SK-N-SH (cell line): Measurements from ENCODE around the gene NAT9. TPM values are rescaled to one million over a fixed set of nuclear protein-coding genes. Genes with fewer than 3 reads are reported as not detected.

Experiments
- CTCF ChIA-PET: fragments of 300-600, 350-600 bp; formaldehyde crosslinking; extraction: SDS; loops from one replicate; lab custom pipeline; 2021; lab: Yijun Ruan, JAX
- POLR2A ChIA-PET: fragments of 350-600 bp; sonication (Branson Sonifier 250); formaldehyde crosslinking; extraction: SDS; loops from one replicate; lab custom pipeline; 2020; ENCODE audit warnings: antibody characterized with exemption, inconsistent platforms; lab: Yijun Ruan, JAX
- DNase-seq: peaks from one replicate; pipeline ENCODE4 v3.0.0; 2012
- H2AFZ ChIP-seq: fragments of 200-600 bp; sonication (generic); 2 replicates; pipeline ENCODE4 v1.8.1; 2016; ENCODE audit warnings: antibody characterized with exemption, mild to moderate bottlenecking, low read depth
- H3F3A ChIP-seq: fragments of 200-600 bp; sonication (generic); replicated peaks from 2 replicates; pipeline ENCODE3; 2016; ENCODE audit warnings: antibody characterized with exemption, mild to moderate bottlenecking; ENCODE audit not compliant: insufficient read depth
- H3K27ac ChIP-seq, 2 experiments: fragments of 200-500 bp in 1 of 2; fragments of 200-600 bp in 1 of 2; sonication (Bioruptor generic) in 1 of 2; sonication (generic), shearing (Covaris generic) in 1 of 2; 2 replicates each; pipeline versions ENCODE4 v1.5.1 to v1.6.1; 2014 to 2016; ENCODE audit warnings: low read depth in 2 of 2, inconsistent platforms in 1 of 2, low read length in 1 of 2, mild to moderate bottlenecking in 1 of 2, mixed read lengths in 1 of 2
- H3K27me3 ChIP-seq: fragments of 200-600 bp; sonication (generic), shearing (Covaris generic); 2 replicates; pipeline ENCODE4 v1.6.1; 2016; ENCODE audit warnings: mixed run types; ENCODE audit not compliant: insufficient read depth
- H3K36me3 ChIP-seq, 2 experiments: fragments of 200-500 bp in 1 of 2; fragments of 200-600 bp in 1 of 2; sonication (Bioruptor generic) in 1 of 2; sonication (generic) in 1 of 2; replicated peaks in 1 of 2; 2 replicates each; pipeline versions ENCODE3 to v1.5.1; 2014 to 2016; ENCODE audit warnings: low read length in 1 of 2, mild to moderate bottlenecking in 1 of 2; ENCODE audit not compliant: insufficient read depth in 2 of 2, control insufficient read depth in 1 of 2
- H3K4me1 ChIP-seq, 2 experiments: fragments of 200-500 bp in 1 of 2; fragments of 200-600 bp in 1 of 2; sonication (Bioruptor generic) in 1 of 2; sonication (generic), shearing (Covaris generic) in 1 of 2; 2 replicates each; pipeline versions ENCODE4 v1.5.1 to v1.6.1; 2014 to 2016; ENCODE audit warnings: low read depth in 1 of 2, low read length in 1 of 2, mixed run types in 1 of 2; ENCODE audit not compliant: insufficient read depth in 2 of 2, control insufficient read depth in 1 of 2
- H3K4me2 ChIP-seq: fragments of 200-600 bp; sonication (generic), shearing (Covaris generic); 2 replicates; pipeline ENCODE4 v1.6.1; 2017; ENCODE audit warnings: mixed run types
- H3K4me3 ChIP-seq, 2 experiments: fragments of 200-500 bp in 1 of 2; fragments of 200-600 bp in 1 of 2; sonication (Bioruptor generic) in 1 of 2; sonication (generic), shearing (Covaris generic) in 1 of 2; 2 replicates each; pipeline versions ENCODE4 v1.5.1 to v1.8.1; 2014 to 2016; ENCODE audit warnings: low read depth in 2 of 2, inconsistent platforms in 1 of 2, low read length in 1 of 2, mild to moderate bottlenecking in 1 of 2, mixed read lengths in 1 of 2, moderate library complexity in 1 of 2
- H3K79me2 ChIP-seq: fragments of 200-600 bp; sonication (generic); 2 replicates; pipeline ENCODE4 v1.8.1; 2017; ENCODE audit warnings: mild to moderate bottlenecking; ENCODE audit not compliant: insufficient read depth
- H3K9ac ChIP-seq: fragments of 200-600 bp; sonication (generic); 2 replicates; pipeline ENCODE4 v1.6.1; 2017; ENCODE audit warnings: mixed run types
- H3K9me2 ChIP-seq: fragments of 200-600 bp; sonication (generic); 2 replicates; pipeline ENCODE4 v1.6.1; 2017; ENCODE audit warnings: mixed run types
- H3K9me3 ChIP-seq: fragments of 200-600 bp; sonication (generic); 2 replicates; pipeline ENCODE4 v1.6.1; 2017; ENCODE audit warnings: mixed run types, mild to moderate bottlenecking, moderate library complexity
- H4K20me1 ChIP-seq: fragments of 200-600 bp; sonication (generic); 2 replicates; pipeline ENCODE4 v1.6.1; 2017; ENCODE audit warnings: mild to moderate bottlenecking, mixed run types; ENCODE audit not compliant: insufficient read depth
- ELF1 ChIP-seq: IDR thresholded peaks from 2 replicates; pipeline ENCODE4 v1.4.0; 2012
- EZH2phosphoT487 ChIP-seq: fragments of 200-600 bp; sonication (generic); IDR thresholded peaks from 2 replicates; pipeline ENCODE4 v1.6.1; 2017; ENCODE audit warnings: low read depth, mixed run types, mild to moderate bottlenecking, antibody characterized with exemption, moderate library complexity, borderline replicate concordance
- FOSL2 ChIP-seq: IDR thresholded peaks from 2 replicates; pipeline ENCODE4 v1.4.0; 2012; ENCODE audit warnings: low read depth, mild to moderate bottlenecking, moderate library complexity, borderline replicate concordance
- FOXJ3 ChIP-seq: sonication (generic); formaldehyde crosslinking; IDR thresholded peaks from 2 replicates; pipeline ENCODE4 v1.5.1; 2020; ENCODE audit warnings: mild to moderate bottlenecking, missing genetic modification reagents
- GATA2 ChIP-seq: sonication (generic); formaldehyde crosslinking; IDR thresholded peaks from 2 replicates; pipeline ENCODE4 v1.5.0; 2020; ENCODE audit warnings: mild to moderate bottlenecking, missing genetic modification reagents
- MEF2A ChIP-seq: IDR thresholded peaks from 2 replicates; pipeline ENCODE4 v1.4.0; 2012; ENCODE audit warnings: low read depth, borderline replicate concordance
- NRF1 ChIP-seq: IDR thresholded peaks from 2 replicates; pipeline ENCODE4 v1.6.1; 2012; ENCODE audit warnings: low read depth, mild to moderate bottlenecking, low read length
- POLR2AphosphoS5 ChIP-seq: IDR thresholded peaks from 2 replicates; pipeline ENCODE4 v1.6.1; 2012; ENCODE audit warnings: low read depth, low read length
- RAD21 ChIP-seq: IDR thresholded peaks from 2 replicates; pipeline ENCODE4 v1.6.1; 2012; ENCODE audit warnings: mild to moderate bottlenecking, low read length
- RCOR1 ChIP-seq: fragments of 150-350 bp; IDR thresholded peaks from 2 replicates; pipeline ENCODE4 v1.6.1; 2017; ENCODE audit warnings: antibody characterized with exemption, low read length
- RFX5 ChIP-seq: IDR thresholded peaks from 2 replicates; pipeline ENCODE4 v1.6.1; 2012; ENCODE audit warnings: mild to moderate bottlenecking, improper control_type of control experiment, low read length
- RXRA ChIP-seq: IDR thresholded peaks from 2 replicates; pipeline ENCODE4 v1.4.0; 2012; ENCODE audit warnings: low read depth, mild to moderate bottlenecking, borderline replicate concordance
- SMC3 ChIP-seq: IDR thresholded peaks from 2 replicates; pipeline ENCODE4 v1.6.1; 2012; ENCODE audit warnings: low read depth, low read length, improper control_type of control experiment
- TAF1 ChIP-seq: IDR thresholded peaks from 2 replicates; pipeline ENCODE4 v1.6.1; 2012; ENCODE audit warnings: low read depth, mild to moderate bottlenecking, low read length, moderate library complexity, borderline replicate concordance
- TCF12 ChIP-seq: IDR thresholded peaks from 2 replicates; pipeline ENCODE4 v1.4.0; 2012
- YY1 ChIP-seq: IDR thresholded peaks from 2 replicates; pipeline ENCODE4 v1.4.0; 2012; ENCODE audit warnings: low read depth, mild to moderate bottlenecking
- WGBS: methylation state at CpG from one replicate; pipeline ENCODE4 v1.1.6; 2017; ENCODE audit warnings: low lambda C conversion rate; 5-methylcytosine and 5-hydroxymethylcytosine counted together
- polyA plus RNA-seq, 3 experiments: library from polyadenylated mRNA; depleted of rRNA; stranded (reverse); fragments of >200 nt; gene quantifications; 2 replicates each; pipeline ENCODE4 v1.2.3, GENCODE V29; 2012
- TF ChIP-seq, protein P1 (sequence below): IDR thresholded peaks from 2 replicates; pipeline ENCODE4 v1.4.0; 2012; ENCODE audit warnings: low read depth
- TF ChIP-seq, protein P2 (sequence below): IDR thresholded peaks from 2 replicates; pipeline ENCODE4 v1.6.1; 2012; ENCODE audit warnings: mild to moderate bottlenecking, low read depth, low read length, moderate library complexity
- TF ChIP-seq, protein P3 (sequence below): IDR thresholded peaks from 2 replicates; pipeline ENCODE4 v1.4.0; 2012; ENCODE audit warnings: low read depth, borderline replicate concordance
- TF ChIP-seq, protein P4 (sequence below): IDR thresholded peaks from 2 replicates; pipeline ENCODE4; 2012

NAT9 gene
- polyA plus RNA-seq, 1 of the 3 experiments (the other 2 are of a cell fraction): 117 TPM

DNA sequence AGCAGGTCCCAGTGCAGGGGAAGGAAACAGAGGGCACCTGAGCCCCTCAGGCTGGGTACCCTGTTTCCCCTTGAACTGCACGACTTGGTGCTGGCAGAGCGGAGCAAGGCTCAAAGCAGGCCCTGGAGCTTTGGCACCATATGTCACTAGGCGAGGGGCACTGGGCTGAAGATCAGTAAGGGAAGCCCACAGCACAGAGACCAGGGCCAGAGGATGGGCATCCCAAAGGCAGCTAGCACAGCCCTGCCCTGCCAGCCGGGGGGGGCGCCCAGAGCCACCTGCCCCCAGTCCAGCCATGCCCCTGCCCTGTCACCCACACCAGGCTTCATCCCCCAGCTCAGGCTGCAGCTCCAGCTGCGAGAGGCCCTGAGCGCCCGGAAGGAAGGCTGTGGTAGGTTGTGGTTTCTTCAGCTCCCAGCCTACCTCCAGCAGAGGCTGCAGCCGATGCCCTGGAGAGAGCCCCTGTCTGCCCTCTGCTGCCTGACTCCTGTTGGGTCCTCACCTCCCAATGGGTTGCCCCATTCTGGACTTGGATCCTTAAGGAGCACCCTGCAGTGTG is 16.8 kb downstream of the NAT9 start:
- peaks cover 45 to 68% of the 10 kb centered on the region in 2 experiments; a peak in 3 of 4 replicates for H3K4me1 ChIP-seq
- no peaks in the 10 kb centered on the region for H3K27me3 ChIP-seq
- TF ChIP-seq SMC3 (no peak), RFX5 (no peak), YY1 (no peak), MEF2A (no peak), RCOR1 (no peak), FOXJ3 (CRISPR knock-in tag) (no peak), GATA2 (no peak), TCF12 (no peak)
- TF ChIP-seq, protein P1, sequence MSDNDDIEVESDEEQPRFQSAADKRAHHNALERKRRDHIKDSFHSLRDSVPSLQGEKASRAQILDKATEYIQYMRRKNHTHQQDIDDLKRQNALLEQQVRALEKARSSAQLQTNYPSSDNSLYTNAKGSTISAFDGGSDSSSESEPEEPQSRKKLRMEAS: no peak
- H2AFZ ChIP-seq: no peak overlapping the region
- peak overlapping the region; percentile 64 for H3K4me2 ChIP-seq
- no peaks in the 10 kb centered on the region for H3K36me3 ChIP-seq
- H3K27ac ChIP-seq: peak overlapping the region in 1 of 2 experiments; percentile 94; a peak in 2 of 4 replicates
- no peak overlapping the region for H3K4me3 ChIP-seq
- no peaks in the 10 kb centered on the region for H3K9me3 ChIP-seq
- H3K9ac ChIP-seq: no peak overlapping the region
- CTCF ChIA-PET: interaction anchor here (0.9 to 48.0 kb wide), 8 partner anchors 5 to 193 kb away, joined by 3 to 1361 read pairs (median 12); partner anchors contain the start of genes GRIN2C, NAT9, NHERF1 and RAB37
- peaks cover 4% of the 10 kb centered on the region for H3F3A ChIP-seq
- POLR2A ChIA-PET: interaction anchor here (2.1 to 2.9 kb wide), 3 partner anchors 10 to 17 kb away, joined by 9 to 19 read pairs (median 17); partner anchors contain the start of gene NAT9
- peaks cover 14% of the 10 kb centered on the region; the same call in 1 of the 2 replicates for H3K79me2 ChIP-seq
- WGBS: 88% methylated on average over 5 of the region's 9 CpGs
- no peaks in the 10 kb centered on the region for H3K9me2 ChIP-seq
- H4K20me1 ChIP-seq: no peaks in the 10 kb centered on the region
- peak; percentile 38 for DNase-seq

DNA sequence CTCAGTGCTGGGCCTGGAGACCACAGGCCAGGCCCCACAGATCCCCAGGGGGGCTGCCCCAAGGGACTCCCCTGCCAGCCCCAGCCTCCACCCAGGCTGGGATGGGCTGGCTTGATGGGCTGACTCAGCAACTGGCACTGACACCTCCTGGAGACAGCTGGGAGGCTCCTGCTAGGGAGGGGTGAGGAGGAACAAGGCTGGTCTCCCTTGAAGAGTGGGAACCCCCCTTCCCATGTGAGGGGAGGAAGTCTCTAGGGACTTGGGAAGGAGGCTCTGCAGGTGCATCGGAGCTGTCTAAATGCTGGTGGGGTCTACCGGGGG is 17.3 kb downstream of the NAT9 start:
- H3K9me2 ChIP-seq: no peaks in the 10 kb centered on the region
- WGBS: 100% methylated on average over 2 of the region's 2 CpGs
- peaks cover 14% of the 10 kb centered on the region; the same call in 1 of the 2 replicates for H3K79me2 ChIP-seq
- H4K20me1 ChIP-seq: no peaks in the 10 kb centered on the region
- peak overlapping the region; percentile 64 for H3K4me2 ChIP-seq
- no peaks in the 10 kb centered on the region for H3K27me3 ChIP-seq
- DNase-seq: peak; percentile 57
- peak overlapping the region in 1 of 2 experiments; percentile 94; a peak in 2 of 4 replicates for H3K27ac ChIP-seq
- H3K4me3 ChIP-seq: no peak overlapping the region
- H2AFZ ChIP-seq: no peak overlapping the region
- peaks cover 4% of the 10 kb centered on the region for H3F3A ChIP-seq
- ChIA-PET CTCF (interaction anchor here (0.9 to 48.0 kb wide), 7 partner anchors 4 to 192 kb away, joined by 4 to 1361 read pairs (median 15); partner anchors contain the start of genes GRIN2C, NAT9, NHERF1 and RAB37), POLR2A (interaction anchor here (0.6 to 2.9 kb wide), 3 partner anchors 9 to 393 kb away, joined by 3 to 19 read pairs (median 17); partner anchors contain the start of gene NAT9)
- peaks cover 45 to 63% of the 10 kb centered on the region in 2 experiments; a peak in 3 of 4 replicates for H3K4me1 ChIP-seq
- H3K9me3 ChIP-seq: no peaks in the 10 kb centered on the region
- no peaks in the 10 kb centered on the region for H3K36me3 ChIP-seq
- no peak overlapping the region for H3K9ac ChIP-seq
- TF ChIP-seq ELF1 (no peak), NRF1 (no peak), EZH2phosphoT487 (no peak), TCF12 (peak; percentile 31; the same call in 1 of the 2 replicates), RXRA (no peak), RAD21 (no peak), FOSL2 (0 out of 2 replicates have a peak, but pooled peaks have one; percentile 36), TAF1 (no peak), POLR2AphosphoS5 (no peak), YY1 (no peak)
- TF ChIP-seq, protein P2, sequence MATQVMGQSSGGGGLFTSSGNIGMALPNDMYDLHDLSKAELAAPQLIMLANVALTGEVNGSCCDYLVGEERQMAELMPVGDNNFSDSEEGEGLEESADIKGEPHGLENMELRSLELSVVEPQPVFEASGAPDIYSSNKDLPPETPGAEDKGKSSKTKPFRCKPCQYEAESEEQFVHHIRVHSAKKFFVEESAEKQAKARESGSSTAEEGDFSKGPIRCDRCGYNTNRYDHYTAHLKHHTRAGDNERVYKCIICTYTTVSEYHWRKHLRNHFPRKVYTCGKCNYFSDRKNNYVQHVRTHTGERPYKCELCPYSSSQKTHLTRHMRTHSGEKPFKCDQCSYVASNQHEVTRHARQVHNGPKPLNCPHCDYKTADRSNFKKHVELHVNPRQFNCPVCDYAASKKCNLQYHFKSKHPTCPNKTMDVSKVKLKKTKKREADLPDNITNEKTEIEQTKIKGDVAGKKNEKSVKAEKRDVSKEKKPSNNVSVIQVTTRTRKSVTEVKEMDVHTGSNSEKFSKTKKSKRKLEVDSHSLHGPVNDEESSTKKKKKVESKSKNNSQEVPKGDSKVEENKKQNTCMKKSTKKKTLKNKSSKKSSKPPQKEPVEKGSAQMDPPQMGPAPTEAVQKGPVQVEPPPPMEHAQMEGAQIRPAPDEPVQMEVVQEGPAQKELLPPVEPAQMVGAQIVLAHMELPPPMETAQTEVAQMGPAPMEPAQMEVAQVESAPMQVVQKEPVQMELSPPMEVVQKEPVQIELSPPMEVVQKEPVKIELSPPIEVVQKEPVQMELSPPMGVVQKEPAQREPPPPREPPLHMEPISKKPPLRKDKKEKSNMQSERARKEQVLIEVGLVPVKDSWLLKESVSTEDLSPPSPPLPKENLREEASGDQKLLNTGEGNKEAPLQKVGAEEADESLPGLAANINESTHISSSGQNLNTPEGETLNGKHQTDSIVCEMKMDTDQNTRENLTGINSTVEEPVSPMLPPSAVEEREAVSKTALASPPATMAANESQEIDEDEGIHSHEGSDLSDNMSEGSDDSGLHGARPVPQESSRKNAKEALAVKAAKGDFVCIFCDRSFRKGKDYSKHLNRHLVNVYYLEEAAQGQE: no peak
- TF ChIP-seq, protein P3, sequence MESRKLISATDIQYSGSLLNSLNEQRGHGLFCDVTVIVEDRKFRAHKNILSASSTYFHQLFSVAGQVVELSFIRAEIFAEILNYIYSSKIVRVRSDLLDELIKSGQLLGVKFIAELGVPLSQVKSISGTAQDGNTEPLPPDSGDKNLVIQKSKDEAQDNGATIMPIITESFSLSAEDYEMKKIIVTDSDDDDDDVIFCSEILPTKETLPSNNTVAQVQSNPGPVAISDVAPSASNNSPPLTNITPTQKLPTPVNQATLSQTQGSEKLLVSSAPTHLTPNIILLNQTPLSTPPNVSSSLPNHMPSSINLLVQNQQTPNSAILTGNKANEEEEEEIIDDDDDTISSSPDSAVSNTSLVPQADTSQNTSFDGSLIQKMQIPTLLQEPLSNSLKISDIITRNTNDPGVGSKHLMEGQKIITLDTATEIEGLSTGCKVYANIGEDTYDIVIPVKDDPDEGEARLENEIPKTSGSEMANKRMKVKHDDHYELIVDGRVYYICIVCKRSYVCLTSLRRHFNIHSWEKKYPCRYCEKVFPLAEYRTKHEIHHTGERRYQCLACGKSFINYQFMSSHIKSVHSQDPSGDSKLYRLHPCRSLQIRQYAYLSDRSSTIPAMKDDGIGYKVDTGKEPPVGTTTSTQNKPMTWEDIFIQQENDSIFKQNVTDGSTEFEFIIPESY: no peak
- TF ChIP-seq, protein P1: no peak
- TF ChIP-seq, protein P4, sequence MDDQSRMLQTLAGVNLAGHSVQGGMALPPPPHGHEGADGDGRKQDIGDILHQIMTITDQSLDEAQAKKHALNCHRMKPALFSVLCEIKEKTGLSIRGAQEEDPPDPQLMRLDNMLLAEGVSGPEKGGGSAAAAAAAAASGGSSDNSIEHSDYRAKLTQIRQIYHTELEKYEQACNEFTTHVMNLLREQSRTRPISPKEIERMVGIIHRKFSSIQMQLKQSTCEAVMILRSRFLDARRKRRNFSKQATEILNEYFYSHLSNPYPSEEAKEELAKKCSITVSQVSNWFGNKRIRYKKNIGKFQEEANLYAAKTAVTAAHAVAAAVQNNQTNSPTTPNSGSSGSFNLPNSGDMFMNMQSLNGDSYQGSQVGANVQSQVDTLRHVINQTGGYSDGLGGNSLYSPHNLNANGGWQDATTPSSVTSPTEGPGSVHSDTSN: peak; percentile 46
